Activated CD8-positive, alpha-beta T cell treated with anti-CD3 and anti-CD28 coated beads, Interleukin-2, amount 10 ng/mL, durations not matched to agents 7 days and 5 days (primary cell): ENCODE data around the gene F2RL3. TPM values are rescaled to one million over a fixed set of nuclear protein-coding genes. Genes with fewer than 3 reads are reported as not detected.

Source experiments
- ATAC-seq: fragments of 150-1000 bp; cut with Tn5 transposase; one replicate; pipeline ENCODE4 v1.10.0; 2021; ENCODE audit warnings: moderate library complexity
- CTCF ChIA-PET: fragments of 350-600 bp; sonication (Branson Sonifier 250); formaldehyde crosslinking; loops from one replicate; lab custom pipeline; 2021; ENCODE audit warnings: antibody characterized with exemption; lab: Charles Lee
- POLR2A ChIA-PET: fragments of 350-600 bp; sonication (Branson Sonifier 250); formaldehyde crosslinking; loops from one replicate; lab custom pipeline; 2021; ENCODE audit warnings: antibody characterized with exemption; lab: Charles Lee
- DNase-seq: peaks from one replicate; pipeline ENCODE4 v3.0.0-alpha.2; 2020
- H3K27ac Mint-ChIP-seq: one replicate; pipeline ENCODE4 v1.8.0; 2021; ENCODE audit warnings: mild to moderate bottlenecking, mixed read lengths
- H3K27me3 Mint-ChIP-seq: one replicate; pipeline ENCODE4 v1.8.0; 2021; ENCODE audit warnings: low read depth, mixed read lengths
- H3K36me3 Mint-ChIP-seq: one replicate; pipeline ENCODE4 v1.8.0; 2021; ENCODE audit warnings: low read depth, mixed read lengths
- H3K4me1 Mint-ChIP-seq: one replicate; pipeline ENCODE4 v1.8.0; 2021; ENCODE audit warnings: low read depth, mixed read lengths
- H3K4me3 Mint-ChIP-seq: one replicate; pipeline ENCODE4 v1.8.0; 2021; ENCODE audit warnings: mild to moderate bottlenecking, mixed read lengths
- H3K9me3 Mint-ChIP-seq: one replicate; pipeline ENCODE4 v1.8.0; 2022; ENCODE audit warnings: mixed read lengths; ENCODE audit not compliant: insufficient read depth
- total RNA-seq, 2 experiments: library from RNA; stranded (reverse); gene quantifications; one replicate each; pipeline ENCODE4 v1.2.3, GENCODE V29; 2021

F2RL3 gene
- total RNA-seq = under 1 TPM; 0.34 to 0.74 TPM

DNA sequence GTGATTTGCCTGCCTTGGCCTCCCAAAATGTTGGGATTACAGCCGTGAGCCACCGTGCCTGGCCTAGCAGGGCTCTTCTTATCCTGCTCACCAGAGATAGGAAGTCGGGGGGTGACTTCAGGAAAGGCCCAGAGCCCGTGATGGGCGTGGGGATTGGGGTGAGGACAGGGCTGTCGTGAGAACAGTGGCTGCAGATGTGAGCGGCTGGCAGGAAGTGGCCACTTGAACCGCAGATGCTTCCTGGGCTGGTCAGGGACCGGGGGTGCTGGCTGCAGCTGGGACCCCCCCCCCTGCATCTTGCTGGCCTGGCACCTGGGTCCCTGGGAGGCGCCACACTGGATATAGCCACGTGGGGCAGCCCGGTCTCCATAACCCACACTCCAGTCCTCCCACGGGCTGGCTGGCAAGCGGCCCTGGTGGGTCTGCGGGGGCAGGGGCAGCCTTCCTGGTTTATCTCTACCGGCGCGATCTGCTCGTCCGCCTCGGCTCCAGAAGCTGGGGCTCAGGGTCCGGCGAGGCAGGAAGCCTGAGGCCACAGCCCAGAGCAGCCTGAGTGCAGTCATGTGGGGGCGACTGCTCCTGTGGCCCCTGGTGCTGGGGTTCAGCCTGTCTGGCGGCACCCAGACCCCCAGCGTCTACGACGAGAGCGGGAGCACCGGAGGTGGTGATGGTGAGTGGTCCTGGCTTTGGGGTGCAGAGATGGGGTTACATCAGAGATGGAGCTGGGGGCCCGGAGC is at the start of gene F2RL3:
Gene F2RL3 (plus strand): TSS at position 371 of the 737 bp plus-strand sequence. CDS start 191 bp downstream, at position 562.
- Mint-ChIP-seq H3K4me3 (peak within 1 kb of the TSS; percentile 49), H3K36me3 (no peaks in the 10 kb centered on the region), H3K9me3 (no peaks in the 10 kb centered on the region), H3K27me3 (peaks cover 9% of the 10 kb centered on the region), H3K27ac (peak within 1 kb of the TSS; percentile 76), H3K4me1 (peaks cover 55% of the 10 kb centered on the region)
- peak; percentile 54 for ATAC-seq
- ChIA-PET POLR2A (no interaction called here), CTCF (interaction anchor here (0.8 kb wide), 1 partner anchor 117 kb away, joined by 3 read pairs; no protein-coding TSS in a partner anchor)
- peak; percentile 55 for DNase-seq

DNA sequence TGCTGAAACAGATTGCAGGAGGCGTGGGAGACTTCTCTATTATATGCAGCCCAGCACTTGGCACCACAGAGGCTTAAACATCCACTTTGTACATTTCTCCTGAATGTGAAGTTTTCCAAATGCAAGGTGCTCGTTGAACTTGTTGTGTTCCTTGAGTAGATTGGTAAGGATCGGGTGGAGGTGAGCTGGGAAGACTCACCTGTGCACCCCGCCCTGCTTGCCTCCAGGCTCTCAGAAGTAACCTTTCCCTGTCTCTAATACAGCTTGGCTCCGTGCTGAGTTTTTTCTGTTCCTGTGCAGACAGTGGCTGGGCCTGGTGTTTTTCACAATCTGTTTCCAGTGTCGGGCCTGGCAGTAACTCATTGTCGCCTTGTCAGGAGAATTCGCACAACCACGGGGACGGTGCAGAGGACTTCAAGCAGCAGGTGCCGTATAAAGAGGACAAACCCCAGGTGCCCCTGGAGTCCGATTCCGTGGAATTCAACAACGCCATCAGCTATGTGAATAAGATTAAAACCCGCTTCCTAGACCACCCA is 47.3 kb upstream of the F2RL3 start:
- POLR2A ChIA-PET = no interaction called here
- no peak for ATAC-seq

DNA sequence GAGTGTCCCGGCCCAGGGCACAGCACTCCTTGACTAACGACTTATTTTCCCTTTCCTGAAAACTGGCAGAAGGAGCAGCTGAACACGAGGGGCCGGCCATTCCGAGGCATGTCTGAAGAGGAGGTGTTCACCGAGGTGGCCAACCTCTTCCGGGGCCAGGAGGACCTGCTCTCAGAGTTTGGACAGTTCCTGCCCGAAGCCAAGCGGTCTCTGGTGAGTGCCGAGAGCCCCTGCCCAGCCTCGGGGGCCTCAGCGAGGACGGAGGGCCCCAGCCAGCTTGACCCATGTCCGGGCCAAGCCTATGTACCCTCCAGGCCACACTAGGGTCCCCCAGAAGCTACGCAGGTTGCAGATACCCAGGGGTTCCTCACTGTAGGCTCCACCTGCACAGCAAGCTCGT is 41.9 kb upstream of the F2RL3 start:
- Mint-ChIP-seq H3K4me1 (no peaks in the 10 kb centered on the region), H3K27ac (no peak overlapping the region), H3K27me3 (no peaks in the 10 kb centered on the region), H3K9me3 (no peaks in the 10 kb centered on the region), H3K4me3 (no peak overlapping the region), H3K36me3 (peaks cover 27% of the 10 kb centered on the region)
- POLR2A ChIA-PET = no interaction called here
- ATAC-seq (no peak), DNase-seq (no peak)
- CTCF ChIA-PET = no interaction called here

More for the DNA sequence above, 47.3 kb upstream of the F2RL3 start:
- H3K36me3 Mint-ChIP-seq = peaks cover 17% of the 10 kb centered on the region
- no peak overlapping the region for H3K4me3 Mint-ChIP-seq
- CTCF ChIA-PET = no interaction called here
- H3K9me3 Mint-ChIP-seq = no peaks in the 10 kb centered on the region
- no peak for DNase-seq
- H3K27me3 Mint-ChIP-seq = no peaks in the 10 kb centered on the region
- no peak overlapping the region for H3K27ac Mint-ChIP-seq
- H3K4me1 Mint-ChIP-seq = no peaks in the 10 kb centered on the region

DNA sequence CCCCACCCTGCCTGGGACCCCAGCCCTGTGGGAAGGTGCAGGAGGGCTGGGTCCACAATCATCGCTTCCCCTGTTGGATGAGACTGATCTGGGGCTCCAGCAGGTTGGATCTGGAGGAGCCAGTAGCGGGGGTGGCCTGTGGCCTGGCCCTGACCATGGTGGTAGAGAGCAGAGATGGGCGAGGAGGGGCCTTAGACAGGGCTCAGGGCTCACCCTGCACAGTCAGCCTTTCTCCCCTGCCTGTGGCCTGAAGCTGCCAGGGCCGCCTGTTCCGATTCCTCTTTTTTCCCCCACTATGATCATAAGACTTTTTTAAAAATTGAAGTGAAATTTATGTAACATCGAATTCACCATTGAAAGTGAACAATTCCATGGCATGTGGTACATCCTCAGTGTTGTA is 41.4 kb upstream of the F2RL3 start:
- H3K4me1 Mint-ChIP-seq = no peaks in the 10 kb centered on the region
- no peak overlapping the region for H3K27ac Mint-ChIP-seq
- CTCF ChIA-PET = no interaction called here
- no peaks in the 10 kb centered on the region for H3K27me3 Mint-ChIP-seq
- ATAC-seq = no peak
- no peak overlapping the region for H3K4me3 Mint-ChIP-seq
- no peaks in the 10 kb centered on the region for H3K9me3 Mint-ChIP-seq
- H3K36me3 Mint-ChIP-seq = peaks cover 24% of the 10 kb centered on the region
- POLR2A ChIA-PET = no interaction called here
- DNase-seq = no peak

DNA sequence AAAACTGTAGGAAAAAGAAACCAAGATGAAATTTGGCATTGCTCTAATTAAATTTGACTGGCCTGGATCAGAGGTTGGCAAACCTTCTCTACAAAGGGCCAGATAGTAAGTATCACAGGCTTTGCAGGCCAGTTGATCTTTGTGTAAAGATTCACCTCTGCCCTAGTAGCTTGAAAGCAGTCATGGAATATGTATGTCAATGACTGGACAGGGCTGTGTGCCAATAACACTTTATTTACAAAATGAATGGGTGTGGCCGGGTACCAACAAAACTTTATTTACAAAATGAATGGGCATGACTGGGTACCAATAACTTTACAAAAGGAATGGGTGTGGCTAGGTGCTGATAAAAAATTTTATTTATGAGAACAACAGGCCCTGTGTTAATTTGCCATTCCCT is 39.6 kb upstream of the F2RL3 start:
- POLR2A ChIA-PET = no interaction called here
- peaks cover 21% of the 10 kb centered on the region for H3K36me3 Mint-ChIP-seq
- H3K9me3 Mint-ChIP-seq = no peaks in the 10 kb centered on the region

DNA sequence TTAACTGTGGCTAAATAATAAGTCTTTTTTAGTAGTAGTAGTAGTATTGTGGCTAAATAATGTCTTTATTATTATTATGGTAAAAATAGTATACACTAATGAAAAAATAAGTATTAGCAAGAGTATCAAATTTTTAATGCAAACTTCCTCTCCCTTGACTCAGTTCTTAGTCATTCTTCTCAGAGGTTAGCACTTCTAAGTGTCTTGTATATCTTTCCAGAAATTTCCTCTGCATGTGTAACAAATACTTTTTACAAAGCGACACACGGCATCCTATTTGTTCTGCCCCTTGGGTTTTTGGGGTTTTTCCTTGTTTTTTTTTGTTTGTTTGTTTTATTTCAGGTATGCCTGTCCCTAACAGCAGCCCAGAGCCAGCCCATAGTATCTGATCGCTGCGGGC is 38.7 kb upstream of the F2RL3 start:
- no peak for ATAC-seq
- no peak for DNase-seq
- ChIA-PET POLR2A (no interaction called here), CTCF (no interaction called here)
- Mint-ChIP-seq H3K4me1 (no peaks in the 10 kb centered on the region), H3K27ac (no peak overlapping the region), H3K36me3 (peaks cover 23% of the 10 kb centered on the region), H3K4me3 (no peak overlapping the region), H3K27me3 (no peaks in the 10 kb centered on the region), H3K9me3 (no peaks in the 10 kb centered on the region)

More for the DNA sequence above, 39.6 kb upstream of the F2RL3 start:
- Mint-ChIP-seq H3K4me3 (no peak overlapping the region), H3K4me1 (no peaks in the 10 kb centered on the region), H3K27me3 (no peaks in the 10 kb centered on the region), H3K27ac (no peak overlapping the region)
- CTCF ChIA-PET = no interaction called here
- ATAC-seq (no peak), DNase-seq (no peak)

DNA sequence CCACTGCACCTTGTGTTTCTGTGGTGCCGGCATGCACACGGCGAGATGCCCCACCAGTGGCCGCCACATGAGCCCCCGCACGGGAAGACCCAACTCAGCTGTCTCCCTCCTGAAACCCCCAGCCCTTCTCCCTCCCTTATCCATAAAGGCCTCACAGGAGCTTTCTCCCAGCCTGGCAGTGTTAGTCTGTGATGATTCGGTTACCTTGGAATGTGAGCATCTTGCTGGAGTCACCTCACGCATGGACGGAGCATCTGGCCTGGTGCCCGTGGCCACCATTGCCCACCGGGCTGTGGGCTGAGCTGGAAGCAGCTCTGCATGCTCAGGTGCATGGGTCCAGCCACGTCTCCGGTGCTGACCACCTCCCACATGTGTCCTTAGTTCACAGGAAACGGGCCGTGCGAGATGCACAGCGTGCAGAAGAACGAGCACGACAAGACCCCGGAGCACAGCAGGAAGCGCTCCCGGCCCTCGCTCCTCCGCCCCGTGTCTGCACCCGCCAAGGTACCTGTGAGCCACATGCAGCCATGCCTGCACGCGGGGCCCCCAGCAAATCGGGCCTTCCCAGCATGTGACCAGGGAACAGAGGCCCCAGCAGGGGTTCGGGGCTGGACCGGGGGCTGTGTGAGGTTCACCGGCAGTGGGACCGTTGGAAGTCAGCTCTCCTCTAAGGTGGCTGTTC is 37.6 kb upstream of the F2RL3 start:
- ATAC-seq = no peak
- Mint-ChIP-seq H3K9me3 (no peaks in the 10 kb centered on the region), H3K4me3 (no peak overlapping the region), H3K27ac (no peak overlapping the region), H3K4me1 (no peaks in the 10 kb centered on the region), H3K36me3 (peaks cover 23% of the 10 kb centered on the region), H3K27me3 (no peaks in the 10 kb centered on the region)
- ChIA-PET POLR2A (no interaction called here), CTCF (no interaction called here)
- DNase-seq = no peak

DNA sequence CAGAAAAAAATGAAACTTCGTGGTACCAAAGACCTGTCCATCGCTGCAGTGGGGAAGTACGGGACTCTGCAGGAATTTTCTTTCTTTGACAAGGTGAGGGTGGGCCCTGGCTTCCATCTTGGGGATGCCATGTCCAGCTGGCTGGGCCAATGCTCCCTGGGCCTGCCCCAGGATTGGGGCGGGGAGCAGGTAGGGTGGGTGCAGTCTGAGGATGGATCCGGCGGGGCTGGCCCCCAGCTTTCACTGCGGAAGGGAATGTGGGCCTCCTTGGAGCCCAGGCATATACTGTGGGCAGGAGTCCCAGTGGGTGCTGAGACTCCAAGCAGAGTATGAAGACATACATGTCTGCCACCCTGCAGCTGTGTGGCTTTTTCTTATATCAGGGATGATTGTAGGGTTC is 35.7 kb upstream of the F2RL3 start:
- no peaks in the 10 kb centered on the region for H3K9me3 Mint-ChIP-seq
- H3K4me3 Mint-ChIP-seq = no peak overlapping the region
- no peaks in the 10 kb centered on the region for H3K27me3 Mint-ChIP-seq
- POLR2A ChIA-PET = no interaction called here
- no peaks in the 10 kb centered on the region for H3K4me1 Mint-ChIP-seq
- DNase-seq (no peak), ATAC-seq (no peak)
- CTCF ChIA-PET = no interaction called here
- H3K36me3 Mint-ChIP-seq = peaks cover 14% of the 10 kb centered on the region
- H3K27ac Mint-ChIP-seq = no peak overlapping the region

DNA sequence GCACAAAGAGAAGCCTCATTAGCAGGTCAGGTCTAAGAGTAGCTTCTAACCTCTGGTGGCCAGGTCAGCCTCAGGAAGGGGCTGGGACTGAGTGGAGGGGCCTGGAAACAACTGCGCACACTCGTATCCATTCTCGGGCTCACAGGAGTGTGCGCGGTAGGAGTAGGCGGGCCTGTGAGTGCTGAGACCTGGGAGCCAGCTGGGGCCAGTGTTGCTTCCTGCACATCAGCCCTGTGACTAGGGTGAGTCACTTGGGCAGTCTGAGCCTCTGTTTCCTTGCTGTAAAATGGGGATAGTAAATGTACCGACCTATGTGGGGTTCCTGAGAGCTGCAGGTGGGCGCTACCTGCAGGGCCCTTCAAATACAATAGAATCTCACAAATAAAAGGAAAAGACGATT is 32.7 kb upstream of the F2RL3 start:
- ChIA-PET POLR2A (no interaction called here), CTCF (no interaction called here)
- DNase-seq (no peak), ATAC-seq (no peak)
- H3K4me1 Mint-ChIP-seq = peaks cover 2% of the 10 kb centered on the region
- H3K36me3 Mint-ChIP-seq = peaks cover 4% of the 10 kb centered on the region
- H3K4me3 Mint-ChIP-seq = no peak overlapping the region
- no peaks in the 10 kb centered on the region for H3K27me3 Mint-ChIP-seq
- H3K9me3 Mint-ChIP-seq = no peaks in the 10 kb centered on the region
- H3K27ac Mint-ChIP-seq = no peak overlapping the region

DNA sequence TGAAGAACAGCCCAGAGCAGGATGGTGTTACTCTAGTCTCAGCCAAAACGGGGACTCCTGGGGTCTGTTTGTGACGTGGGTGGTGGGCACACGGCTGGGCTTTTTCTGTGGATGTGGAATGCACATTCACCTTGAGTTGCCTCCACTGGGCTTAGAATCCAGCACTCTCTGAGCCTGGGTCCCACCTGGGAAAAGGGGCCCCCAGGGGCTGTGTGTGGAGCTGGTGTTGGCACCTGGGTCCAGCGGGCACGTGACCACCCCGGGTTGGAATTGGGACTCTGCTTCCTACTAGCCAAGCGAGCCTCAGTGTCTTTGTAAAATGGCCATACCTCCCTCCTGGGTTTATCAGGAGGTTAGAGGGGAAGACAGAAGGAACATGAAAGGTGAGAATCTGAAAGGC is 29.2 kb upstream of the F2RL3 start:
- ChIA-PET CTCF (no interaction called here), POLR2A (no interaction called here)
- H3K4me3 Mint-ChIP-seq = no peak overlapping the region
- DNase-seq = no peak
- H3K36me3 Mint-ChIP-seq = no peaks in the 10 kb centered on the region
- H3K27ac Mint-ChIP-seq = no peak overlapping the region
- H3K9me3 Mint-ChIP-seq = no peaks in the 10 kb centered on the region
- H3K27me3 Mint-ChIP-seq = no peaks in the 10 kb centered on the region
- ATAC-seq = no peak
- peaks cover 16% of the 10 kb centered on the region for H3K4me1 Mint-ChIP-seq

DNA sequence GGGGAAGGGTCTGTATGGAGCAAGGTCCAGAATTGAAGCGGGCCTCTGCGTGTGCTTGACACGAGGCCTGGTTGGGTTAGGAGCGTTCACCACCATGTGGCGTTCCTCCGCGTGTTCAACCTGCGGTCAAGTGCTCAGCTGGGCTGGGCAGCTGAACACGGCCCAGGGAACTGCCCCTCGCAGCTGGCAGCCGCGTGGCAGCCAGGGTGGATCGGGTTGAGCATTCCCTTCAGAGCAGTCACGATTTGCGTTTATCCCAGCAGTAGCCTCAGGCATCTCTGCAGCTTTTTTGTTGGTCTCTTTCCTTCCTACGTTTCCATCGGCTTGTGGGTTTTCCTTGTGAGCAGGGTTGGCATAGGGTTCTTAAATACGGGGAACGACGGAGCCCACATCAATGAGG is 28.7 kb upstream of the F2RL3 start:
- ChIA-PET POLR2A (no interaction called here), CTCF (no interaction called here)
- Mint-ChIP-seq H3K4me1 (peaks cover 16% of the 10 kb centered on the region), H3K9me3 (no peaks in the 10 kb centered on the region), H3K27me3 (no peaks in the 10 kb centered on the region), H3K4me3 (no peak overlapping the region), H3K36me3 (no peaks in the 10 kb centered on the region), H3K27ac (no peak overlapping the region)
- ATAC-seq (no peak), DNase-seq (no peak)

DNA sequence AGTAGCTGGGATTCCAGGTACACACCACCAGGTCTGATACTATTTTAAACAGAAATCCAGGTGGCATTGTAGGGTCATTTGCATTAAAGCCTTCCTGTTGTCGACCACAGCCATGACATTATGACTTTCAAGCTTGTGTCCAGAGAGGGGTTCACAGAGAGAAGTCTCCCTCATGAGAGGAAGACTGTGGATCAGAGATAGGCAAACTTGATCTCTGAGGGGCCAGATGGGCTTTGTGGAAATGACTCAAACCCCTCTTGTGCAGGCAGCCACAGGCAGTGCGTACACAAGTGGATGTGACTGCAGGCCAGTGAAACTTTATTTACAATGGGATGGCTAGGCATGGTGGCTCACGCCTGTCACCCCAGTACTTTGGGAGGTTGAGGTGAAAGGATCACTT is 27.8 kb upstream of the F2RL3 start:
- ChIA-PET POLR2A (no interaction called here), CTCF (no interaction called here)
- Mint-ChIP-seq H3K36me3 (no peaks in the 10 kb centered on the region), H3K27ac (no peak overlapping the region), H3K4me1 (peaks cover 16% of the 10 kb centered on the region), H3K4me3 (no peak overlapping the region), H3K27me3 (no peaks in the 10 kb centered on the region), H3K9me3 (no peaks in the 10 kb centered on the region)
- ATAC-seq (no peak), DNase-seq (no peak)
